ENCODE data around the gene CHD2.
"Not testable (repeated sequence)": the region's sequence is repeated elsewhere in the genome, so short reads cannot be mapped to it uniquely, and the experiment has no call there.

CHD2 gene

DNA sequence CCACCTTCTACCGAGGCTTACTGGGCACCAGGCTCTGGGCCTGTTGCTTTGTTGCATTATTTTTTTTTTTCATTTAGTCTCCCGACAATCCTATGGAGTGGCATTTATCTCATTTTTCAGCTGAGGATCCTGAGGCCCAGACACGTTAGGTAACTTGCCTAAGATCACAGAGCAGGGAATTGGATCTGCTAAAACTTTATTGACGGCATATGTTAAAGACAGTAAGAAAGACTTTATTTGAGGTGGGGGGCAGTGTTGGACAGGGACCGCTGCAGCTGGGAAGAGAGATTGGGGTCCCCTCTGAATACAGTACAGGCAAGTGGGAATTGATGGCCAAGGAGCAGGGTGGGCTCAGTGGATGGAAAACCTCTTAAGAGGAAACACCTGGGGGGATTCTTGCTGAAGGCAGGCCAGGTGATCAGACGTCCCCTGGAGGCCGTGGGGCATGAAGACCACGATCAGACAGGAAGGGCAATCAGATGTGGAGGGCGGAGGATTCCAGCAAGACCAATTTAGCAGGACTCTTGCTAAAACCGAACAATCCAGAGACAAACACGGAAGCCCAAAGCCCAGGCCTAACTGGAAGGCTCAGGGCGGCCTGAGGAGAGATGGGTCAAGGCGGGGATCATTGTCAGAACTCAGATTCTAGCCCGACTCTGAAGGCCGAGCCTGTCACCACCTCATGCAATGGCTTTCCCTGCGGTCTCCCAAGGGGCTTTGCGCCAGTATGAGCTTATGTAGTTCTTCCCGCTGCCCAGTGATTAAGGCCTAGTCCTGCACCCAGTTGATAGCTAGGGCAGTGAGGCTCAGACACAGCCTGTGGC lies 135.2 kb downstream of the CHD2 start:
- DNase-seq (ENCODE audit: low read depth, low spot score): no peak

DNA sequence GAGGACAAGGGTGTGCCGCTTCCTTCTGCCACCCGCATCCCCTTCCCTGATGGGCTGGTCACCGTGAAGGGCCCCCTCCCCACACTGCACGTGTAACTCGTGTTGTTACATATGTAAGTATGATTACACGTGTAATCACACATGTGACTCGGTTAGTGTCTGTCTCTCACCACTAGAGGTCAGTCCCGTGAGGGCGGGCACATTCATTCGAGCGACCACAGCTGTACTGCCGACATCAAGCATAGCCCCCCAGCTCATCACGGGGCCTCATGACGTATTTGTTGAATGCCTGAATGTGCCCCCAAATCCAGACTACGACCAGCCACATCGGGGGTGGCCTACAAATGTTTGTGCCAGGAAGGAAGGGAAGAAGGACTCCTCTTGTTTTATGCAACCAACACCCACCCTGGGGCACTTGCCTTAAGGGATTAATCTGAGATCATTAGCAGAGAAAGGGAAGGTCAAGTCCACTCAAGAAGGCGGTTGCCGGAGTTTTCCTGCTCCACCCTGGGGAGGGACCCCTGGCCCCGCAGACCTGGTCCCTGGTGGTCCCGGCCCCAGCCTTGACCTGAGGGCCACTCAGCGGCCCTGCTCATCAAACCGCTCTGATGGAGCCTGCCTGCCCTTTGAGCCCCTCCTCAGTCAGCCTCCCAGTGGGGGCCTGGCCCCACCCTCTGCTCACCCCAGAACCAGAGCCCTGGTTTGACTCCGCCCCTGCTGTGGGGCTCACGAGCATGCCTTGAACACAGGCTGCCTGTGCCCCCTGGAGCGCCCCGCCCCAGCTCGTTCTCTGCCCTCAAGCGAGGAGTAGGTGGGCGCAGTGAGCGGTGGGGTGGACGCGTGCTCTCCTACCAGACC lies 136.1 kb downstream of the CHD2 start:
- DNase-seq (ENCODE audit: low read depth, low spot score): no peak

DNA sequence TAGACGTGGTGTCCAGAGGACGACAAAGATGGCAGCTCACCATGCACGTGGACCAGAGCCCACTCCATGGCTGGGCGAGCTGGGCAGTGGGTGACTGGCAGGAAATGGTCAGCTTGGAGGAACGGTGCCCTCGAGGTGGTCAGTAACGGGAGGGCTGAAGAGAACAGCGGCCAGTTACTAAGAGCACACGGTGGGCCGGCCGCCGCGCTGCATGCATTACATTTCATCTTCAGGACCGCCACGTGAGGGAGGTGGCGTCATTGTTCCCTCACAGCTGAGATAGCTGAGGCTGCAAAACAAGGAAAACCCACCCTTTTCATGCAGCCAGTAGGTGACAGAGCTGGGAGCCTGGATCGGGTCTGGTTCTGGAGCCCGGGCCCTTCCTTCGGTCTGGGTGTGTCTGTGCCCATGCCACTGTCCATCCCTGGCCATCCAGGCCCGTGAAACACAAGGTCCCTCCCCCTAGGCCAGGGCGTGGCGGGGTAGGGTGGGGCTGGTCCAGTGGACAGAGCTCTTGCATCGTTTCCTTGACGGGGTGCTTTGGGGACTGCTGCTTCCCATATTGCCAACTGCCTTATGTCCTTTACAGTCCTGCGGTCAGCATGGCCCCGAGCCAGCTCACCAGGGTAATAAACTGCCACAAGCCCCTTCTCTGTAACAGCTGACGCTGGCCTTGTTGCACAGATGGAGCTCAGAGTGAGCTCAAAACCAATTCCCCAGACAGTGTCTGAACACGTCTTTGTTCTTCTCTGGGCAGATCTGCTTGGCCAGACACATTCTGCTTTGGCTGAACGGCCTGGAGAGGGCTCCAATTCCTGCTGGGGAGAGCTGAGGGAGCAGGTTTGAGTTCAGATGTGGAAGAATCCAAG lies 137.1 kb downstream of the CHD2 start:
- no peak for DNase-seq (ENCODE audit: low read depth, low spot score)

DNA sequence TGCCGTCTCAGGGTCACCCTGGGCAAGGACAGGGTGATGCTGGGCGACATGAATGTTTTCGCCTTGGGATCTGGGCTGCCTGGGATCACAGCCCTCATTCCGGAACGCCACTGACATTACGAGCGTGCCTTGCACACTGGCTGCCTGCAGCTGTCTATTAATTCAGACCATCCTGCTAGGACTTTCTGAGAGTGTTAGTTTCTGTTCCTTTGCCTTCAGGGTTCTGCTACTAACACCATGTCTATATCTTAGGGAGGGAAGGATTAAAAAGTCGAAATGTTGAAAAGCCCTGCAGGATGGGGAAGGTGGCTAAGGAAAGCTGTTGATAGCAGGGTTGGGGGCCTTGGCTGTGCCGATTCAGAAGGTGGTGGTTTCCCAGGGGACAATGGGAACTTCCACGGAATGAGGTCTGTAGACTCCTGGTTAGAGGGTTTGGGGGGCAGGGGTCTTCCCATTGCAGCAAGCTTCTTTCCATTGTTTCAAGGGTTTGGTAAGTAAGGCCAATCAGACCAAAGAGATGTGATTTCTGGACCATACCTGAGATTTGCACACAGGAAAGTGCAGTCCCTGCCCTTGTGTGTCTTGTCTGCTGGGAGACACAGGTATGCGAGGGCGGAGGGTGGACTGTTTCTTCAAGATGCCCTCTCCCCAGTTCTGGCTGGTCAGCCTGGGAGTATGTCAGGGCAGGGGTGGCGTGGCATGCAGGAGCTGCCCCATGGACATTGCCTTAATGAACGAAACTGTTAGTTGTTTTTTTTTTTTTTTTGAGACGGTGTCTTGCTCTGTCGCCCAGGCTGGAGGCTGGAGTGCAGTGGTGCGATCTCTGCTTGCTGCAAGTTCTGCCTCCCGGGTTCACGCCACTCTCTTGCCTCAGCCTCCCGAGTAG lies 137.9 kb downstream of the CHD2 start:
- DNase-seq (ENCODE audit: low read depth, low spot score): no peak

DNA sequence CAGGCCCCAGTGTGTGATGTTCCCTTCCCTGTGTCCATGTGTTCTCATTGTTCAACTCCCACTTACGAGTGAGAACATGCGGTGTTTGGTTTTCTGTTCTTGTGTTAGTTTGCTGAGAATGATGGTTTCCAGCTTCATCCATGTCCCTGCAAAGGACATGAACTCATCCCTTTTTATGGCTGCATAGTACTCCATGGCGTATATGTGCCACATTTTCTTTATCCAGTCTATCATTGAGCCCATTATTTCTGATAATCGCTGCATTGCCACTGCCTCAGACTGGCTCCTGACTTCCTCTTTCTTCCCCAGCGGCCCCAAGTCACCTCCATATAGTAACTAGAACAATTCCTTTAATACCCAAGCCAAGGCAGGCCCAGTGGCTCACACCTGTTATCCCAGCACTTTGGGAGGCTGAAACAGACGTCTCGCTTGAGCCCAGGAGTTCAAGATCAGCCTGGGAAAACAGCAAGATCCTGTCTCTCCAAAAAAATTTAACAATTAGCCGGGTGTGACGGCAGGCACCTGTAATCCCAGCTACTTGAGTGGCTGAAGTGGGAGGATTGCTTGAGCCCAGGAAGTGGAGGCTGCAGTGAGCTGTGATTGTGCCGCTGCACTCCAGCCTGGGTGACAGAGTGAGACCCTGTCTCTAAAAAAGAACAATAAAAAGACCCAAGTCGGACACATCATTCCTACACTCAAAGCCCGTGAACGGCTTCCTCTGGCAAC lies 139.6 kb downstream of the CHD2 start:
- DNase-seq (ENCODE audit: low read depth, low spot score): not testable (repeated sequence)

- no peak for DNase-seq (ENCODE audit: low read depth, low spot score)
Observed at GRCh38 chr15:93040288-93041158, 140.4 kb downstream of the CHD2 start.

DNA sequence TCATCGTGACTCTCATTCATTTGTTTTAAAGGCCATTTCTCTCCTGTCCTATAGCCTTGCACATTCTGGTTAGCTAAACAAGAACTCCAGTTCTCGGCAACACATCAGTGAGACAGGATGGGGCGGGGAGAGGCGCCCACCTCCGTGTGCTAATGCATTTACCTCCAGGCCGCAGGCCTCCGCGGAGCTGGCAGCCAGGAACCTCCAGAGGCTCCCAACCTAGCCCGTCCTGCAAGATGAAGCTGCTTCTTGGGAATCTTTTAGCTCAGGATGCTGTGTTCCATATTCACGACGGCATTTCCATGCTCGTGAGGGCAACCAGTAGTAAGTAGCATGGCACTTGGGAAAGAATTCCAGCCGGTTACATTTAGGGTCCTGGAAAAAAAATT lies 141.0 kb downstream of the CHD2 start:
- DNase-seq (ENCODE audit: low read depth, low spot score): no peak

GRCh38 chr15:93042211-93042610 lies 142.1 kb downstream of the CHD2 start:
- no peak for DNase-seq (ENCODE audit: low read depth, low spot score)

DNA sequence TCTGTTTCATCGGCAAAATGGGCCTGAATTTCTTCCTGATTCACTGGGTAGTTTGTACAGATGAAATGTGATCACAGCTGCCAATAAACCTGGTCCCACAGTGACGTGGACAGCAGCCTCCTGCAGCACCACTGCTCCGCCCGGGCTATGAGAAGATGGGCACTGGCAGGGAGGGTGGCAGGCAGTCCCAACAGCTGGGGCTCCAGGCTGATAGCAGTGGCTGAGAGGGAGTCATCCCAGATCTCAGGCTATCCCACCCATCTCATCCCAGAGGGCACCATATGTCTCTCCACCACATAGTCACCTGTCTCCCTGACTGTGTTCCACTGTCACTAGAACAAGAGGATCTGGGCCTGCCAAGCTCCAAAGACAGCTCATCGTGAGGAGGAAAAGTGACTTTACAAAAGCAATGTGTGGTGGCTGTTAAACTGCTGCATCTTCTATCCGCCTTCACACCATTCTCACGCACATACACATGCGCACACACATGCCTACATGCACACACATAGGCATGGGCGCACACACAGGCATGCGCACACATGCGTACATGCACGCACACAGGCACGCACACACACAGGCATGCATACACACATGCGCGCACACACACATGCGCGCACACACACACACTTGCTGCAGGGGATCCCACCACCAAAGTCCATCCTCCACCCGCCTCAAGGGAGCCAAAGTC lies 142.7 kb downstream of the CHD2 start:
- DNase-seq (ENCODE audit: low read depth, low spot score): no peak

DNA sequence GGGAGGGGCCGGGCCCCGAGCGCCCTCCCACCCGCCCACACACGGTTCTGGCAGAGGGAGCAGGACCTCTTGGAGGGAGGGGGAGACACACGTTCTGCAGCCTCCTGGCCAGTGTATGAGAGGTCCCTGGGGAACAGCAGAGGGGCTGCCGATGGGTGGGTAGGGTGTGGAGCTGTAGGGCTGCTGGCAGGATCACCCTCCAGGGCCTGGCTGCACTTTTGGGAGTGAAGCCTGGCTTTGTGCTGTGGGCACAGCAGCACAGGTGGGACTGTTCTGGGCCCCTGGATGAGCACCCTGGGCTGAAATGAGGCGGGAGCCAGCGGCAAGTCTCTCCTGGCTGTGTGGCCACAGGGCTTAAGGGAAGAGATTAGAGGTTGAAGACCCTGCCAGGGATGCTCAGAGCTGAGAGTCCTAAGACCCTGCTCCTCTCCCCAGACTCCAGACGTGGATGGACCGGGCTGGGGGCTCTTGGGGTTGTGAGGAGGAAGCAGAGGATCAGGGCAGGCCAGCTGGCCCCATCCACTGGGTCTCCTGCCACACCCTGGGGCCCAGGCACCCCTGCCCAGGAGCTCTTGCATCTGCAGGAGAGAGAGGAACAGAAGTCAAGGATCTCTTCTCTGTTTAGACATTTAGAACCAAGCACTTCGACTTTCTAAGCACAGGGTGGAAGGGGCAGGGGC lies 143.6 kb downstream of the CHD2 start:
- no peak for DNase-seq (ENCODE audit: low read depth, low spot score)

DNA sequence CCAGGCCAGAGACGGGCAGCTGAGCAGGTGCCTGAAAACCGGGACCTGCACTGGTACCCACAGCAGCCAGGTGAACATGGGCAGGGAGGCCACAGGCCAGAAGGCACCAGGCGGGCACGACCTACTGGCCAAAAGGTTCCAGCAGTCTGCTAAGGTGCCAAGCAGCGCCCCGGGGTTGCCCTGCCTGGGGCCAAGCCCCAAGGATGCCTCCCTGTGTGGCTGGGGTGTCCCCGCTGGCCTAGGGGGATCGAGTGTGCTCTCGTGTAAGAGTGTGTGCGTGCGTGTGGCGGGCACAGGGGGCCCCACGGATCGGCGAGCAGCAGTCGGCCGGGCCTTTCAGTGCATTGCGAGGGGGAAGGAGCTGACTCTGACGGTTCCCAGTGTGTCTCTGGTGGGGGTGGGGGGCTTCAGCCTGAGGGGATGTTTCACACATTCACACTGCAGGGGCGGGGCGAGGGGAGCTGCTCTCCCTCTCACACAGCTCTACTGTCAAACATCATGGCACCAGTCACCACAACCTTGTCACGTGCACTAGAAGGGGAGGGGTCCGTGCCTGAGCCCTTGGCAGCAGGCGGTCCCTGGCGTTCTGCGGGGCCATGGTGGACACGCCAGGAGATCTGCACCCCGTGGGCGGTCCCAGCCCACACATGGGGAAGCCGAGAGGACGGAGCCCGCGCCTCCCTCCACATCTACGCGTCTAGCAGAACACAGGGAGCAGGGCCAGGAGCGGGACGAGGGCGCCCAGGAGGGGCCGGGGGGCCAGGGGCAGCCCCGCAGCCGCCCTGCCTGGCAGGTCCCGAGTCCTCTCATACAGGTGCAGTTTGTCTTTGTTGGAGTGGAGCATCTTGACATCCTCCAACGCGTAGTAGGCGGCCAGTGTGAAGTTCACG lies 144.4 kb downstream of the CHD2 start:
- no peak for DNase-seq (ENCODE audit: low read depth, low spot score)

DNA sequence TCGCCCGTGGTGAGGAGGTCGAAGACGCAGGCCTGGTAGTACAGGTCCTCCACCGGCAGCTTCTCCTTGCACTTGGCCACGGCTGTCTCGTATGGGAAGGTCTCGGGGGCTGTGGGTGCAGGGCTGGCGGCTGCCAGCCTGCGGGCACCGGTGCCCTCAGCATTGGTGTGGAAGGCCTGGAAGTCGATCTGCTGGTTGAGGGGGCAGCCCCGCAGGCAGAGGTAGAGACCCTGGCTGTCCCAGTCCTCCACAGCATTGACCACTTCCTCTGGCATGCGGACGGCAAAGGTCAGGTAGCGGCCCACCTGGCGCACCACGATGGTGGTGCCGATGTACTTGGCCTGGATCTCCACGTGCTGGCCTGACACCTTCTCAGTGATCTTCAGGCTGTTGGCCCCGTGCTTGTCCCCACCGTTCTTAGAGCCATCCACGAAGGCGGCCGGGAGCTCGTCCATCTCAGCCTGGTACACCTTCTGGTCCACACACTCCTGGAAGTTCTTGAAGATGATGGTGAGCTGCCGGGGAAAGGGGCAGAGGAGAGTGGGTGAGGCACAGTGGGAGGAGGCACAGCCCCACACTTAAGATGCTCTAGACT lies 145.2 kb downstream of the CHD2 start:
- DNase-seq (ENCODE audit: low read depth, low spot score): no peak

DNA sequence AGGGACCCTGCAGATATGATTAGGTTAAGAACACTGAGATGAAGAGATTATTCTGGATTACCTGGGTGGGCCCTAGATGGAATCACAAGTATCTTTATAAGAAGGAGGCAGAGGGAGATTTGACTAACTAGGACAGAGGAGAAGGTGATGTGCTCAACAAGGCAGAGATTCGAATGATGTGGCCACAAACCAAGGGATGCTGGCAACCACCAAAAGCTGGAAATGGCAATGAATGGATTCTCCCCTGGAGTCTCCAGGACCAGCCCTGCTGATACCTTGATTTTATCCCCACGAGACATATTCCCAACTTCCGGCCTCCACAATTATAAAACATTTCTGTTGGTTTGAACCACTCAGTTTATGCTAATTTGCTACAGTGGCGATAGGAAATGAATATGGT lies 146.0 kb downstream of the CHD2 start:
- no peak for DNase-seq (ENCODE audit: low read depth, low spot score)

DNA sequence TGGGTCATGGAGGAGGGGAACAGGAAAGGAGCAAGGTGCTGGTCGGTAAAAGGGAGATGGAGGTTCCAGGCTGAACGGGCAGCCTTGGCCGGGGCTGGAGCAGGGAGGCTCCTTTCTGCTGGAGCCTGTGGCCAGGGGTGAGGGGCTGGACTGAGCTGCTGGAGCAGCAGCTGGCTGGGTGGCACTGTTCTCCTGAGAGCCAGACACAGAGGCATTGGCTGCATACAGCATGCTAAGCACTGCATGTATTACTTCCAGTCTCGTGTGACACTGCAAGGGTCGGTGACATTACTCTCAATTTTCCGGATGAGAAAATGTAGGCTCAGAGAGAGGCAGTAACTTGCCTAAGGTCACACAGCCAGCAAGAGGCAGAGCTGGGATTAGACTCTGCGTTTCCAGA lies 146.6 kb downstream of the CHD2 start:
- DNase-seq (ENCODE audit: low read depth, low spot score): no peak

- DNase-seq (ENCODE audit: low read depth, low spot score): no peak
Observed at GRCh38 chr15:93047621-93048425, 147.7 kb downstream of the CHD2 start.

DNA sequence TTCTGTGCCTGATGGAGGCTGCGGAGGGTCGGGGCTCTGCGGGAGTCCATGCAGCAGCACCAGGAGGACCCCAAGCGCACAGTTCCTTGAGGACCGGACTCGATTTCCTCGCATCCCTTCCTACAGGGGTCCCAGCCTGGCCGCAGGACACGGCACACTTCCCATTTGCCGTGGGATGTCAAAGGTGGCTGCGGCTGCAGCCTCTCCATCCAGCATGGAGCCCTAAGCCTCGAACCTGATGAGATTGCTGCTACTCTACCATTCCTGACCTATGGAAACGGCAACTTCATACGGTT lies 148.2 kb downstream of the CHD2 start:
- no peak for DNase-seq (ENCODE audit: low read depth, low spot score)
